DMS114 treated with DMSO at 0.1 percent for 48 hours (cell line): ENCODE measurements around the gene CSNK1G2.
A peak's percentile ranks its signal among the peaks of the same experiment; 100 is the strongest.

Source experiments
- DNase-seq: peaks from one replicate; lab custom pipeline; 2025; ENCODE audit not compliant: unreplicated experiment; lab: John Stamatoyannopoulos, UW

CSNK1G2 gene

DNA sequence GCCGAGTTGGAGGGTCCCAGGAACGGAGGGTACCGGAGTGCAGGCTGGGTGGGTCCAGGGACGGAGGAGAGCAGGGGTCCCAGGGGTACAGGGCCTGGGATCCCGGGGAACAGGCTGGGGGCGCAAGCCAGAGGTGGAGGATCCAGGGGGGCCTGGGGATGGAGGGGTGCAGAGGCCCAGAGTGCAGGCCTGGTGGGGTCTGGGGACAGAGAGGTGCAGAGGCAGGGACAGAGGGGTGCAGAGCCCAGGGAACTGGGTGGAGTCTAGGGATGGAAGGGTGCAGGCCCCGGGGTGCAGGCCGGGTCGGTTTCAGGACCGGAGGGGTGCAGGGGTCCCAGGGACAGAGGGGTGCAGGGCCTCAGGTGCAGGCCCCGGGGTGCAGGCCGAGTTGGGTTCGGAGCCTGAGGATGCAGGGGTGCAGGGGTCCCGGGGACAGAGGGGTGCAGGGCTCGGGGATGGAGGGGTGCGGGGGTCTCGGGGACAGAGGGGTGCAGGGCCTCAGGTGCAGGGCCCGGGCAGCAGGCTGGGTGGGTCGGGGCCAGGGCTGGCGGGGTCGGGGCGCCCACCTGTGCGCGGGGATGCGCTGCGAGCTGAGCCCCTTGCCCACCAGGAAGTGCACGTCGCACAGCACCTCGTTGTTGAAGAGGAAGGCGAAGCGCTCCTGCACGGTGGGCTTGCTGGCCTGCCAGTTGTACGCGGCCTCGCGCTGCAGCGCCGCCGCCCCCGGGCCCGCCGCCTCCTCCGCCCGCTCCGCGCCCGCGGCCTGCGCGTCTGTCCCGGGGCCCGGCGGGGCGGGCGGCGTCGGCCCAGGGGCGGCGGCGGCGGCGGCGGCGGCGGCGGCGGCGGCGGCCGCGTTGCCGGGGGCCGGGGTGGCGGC is 74.0 kb downstream of the CSNK1G2 start:
- DNase-seq, result no peak

DNA sequence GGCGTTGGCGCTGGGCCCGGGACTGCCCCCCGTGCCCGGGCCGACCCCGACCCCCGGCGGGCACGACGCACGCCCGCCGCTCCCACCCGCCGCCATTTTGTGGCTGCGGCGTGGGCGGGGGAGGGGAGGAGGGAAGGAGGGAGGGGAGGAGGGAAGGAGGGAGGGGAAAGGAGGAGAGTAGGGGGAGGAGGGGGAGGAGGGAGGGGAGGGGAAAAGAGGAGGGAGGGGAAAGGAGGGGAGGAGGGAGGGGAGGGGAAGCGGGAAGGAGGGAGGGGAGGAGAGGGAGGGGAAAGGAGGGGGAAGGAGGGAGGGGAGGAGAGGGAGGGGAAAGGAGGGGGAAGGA is 74.6 kb downstream of the CSNK1G2 start, which contains the start of gene BTBD2:
BTBD2 (minus strand) TSS at position 107 of the 343 bp plus-strand sequence; CDS start at position 96, 11 bp downstream.
- no peak for DNase-seq

DNA sequence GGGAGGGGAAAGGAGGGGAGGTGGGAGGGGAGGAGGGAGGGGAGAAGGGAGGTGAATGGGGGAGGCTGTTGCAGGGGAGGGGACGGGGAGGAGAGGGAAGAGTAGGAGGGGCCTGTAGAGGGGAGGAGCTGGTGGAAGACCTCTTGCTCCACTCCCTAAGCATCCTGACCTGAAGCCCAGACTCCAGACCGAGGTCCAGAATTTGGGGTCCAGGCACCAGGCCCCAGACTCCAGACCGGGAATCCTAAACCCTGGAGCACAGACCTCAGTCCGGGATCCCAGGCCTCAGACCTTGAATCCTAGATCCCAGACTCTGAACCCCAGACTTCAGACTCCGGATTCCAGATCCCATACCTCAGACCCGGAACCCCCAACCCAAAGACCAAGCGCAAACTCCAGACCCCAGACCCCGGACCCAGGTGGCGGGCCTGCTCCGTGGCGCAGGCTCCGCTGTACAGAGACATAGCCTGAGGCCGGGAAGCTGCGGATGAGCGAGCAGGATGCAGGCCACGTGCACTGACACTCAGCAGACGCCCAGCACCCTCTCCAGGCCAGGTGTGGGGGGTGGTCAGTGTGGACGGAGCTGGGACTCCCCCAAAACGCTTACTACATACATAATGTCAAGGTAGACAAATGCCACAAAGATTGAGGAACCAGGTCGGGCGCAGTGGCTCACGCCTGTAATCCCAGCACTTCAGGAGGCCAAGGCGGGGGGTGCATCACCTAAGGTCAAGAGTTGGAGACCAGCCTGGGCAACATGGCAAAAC is 75.3 kb downstream of the CSNK1G2 start:
- DNase-seq, result peak; percentile 36

DNA sequence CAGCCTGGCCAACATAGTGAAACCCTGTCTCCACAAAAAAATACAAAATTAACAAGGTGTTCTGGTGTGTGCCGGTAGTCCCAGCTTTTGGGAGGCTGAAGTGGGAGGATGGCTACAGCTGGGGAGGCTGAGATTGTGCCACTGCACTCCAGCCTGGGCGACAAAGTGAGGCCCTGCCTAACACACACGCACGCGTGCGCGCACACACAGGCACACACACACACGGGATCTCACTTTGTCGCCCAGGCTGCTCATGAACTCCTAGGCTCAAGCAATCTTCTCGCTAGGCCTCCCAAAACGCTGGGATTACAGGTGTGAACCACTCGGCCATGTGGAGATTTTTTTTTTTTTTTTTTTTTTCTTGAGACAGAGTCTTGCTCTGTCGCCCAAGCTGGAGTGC is 77.8 kb downstream of the CSNK1G2 start:
- no peak for DNase-seq

DNA sequence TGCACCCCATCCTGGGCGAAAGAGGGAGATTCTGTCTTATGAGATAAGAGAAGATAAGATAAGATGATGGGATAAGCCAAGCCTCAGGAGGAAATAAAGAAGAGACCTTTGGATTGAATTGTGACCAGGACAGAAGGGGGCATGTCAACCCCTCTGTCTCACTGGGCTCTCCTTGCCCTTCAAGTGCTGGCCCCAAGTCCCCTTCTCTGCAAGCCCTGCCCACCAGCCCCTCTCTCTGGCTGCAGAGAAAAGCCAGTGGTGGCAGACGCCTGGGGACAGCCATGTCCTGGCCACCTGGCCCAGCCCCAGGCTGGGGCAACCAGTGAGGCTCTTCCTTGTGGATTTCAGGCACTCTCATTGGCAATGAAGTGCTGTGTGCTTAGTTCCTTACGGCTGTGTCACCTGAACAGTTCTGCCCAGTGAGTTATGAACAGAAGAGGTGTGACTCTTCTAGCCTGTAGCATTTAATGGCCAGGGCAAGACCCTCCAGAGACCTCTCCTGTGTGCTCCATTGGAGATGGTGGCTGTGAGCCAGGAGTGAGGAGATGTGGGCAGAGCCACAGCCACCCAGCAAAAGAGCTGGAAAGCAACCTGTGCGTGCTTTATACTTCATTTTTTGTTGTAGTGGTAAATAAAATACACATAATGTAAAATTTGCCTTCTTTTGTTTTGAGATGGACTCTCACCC is 80.6 kb downstream of the CSNK1G2 start:
- no peak for DNase-seq

DNA sequence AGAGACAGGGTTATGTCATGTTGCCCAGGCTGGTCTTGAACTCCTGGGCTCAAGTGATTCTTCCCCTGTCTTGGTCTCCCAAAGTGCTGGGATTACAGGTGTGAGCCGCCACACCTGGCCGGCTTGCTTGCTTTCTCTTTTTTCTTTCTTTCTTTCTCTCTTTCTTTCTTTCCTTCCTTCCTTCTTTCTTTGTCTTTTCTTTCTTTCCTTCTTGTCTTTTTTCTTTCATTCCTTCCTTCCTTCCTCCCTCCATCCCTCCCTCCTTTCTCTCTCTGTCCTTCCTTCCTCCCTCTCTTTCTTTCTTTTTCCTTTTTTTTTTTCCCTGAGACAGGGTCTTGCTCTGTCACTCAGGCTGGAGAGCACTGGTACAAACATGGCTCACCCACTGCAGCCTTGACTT is 81.3 kb downstream of the CSNK1G2 start:
- DNase-seq, result no peak

DNA sequence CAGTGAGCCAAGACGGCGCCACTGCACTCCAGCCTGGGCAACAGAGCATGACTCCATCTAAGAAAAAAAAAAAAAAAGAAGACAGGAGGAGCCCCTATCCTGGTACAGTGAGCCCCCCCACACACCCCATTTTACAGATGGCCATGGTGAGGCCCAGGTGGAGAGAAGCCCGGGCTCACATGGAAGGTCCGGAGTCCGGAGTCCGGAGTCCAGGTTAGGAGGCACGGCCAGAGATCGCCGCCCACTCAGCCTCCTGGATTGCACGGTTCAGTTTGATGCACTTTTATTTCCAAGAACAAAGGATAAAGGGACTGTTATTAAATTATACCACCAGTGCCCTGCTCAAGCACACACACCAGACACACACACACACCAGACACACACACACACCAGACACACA is 85.8 kb downstream of the CSNK1G2 start:
- no peak for DNase-seq

DNA sequence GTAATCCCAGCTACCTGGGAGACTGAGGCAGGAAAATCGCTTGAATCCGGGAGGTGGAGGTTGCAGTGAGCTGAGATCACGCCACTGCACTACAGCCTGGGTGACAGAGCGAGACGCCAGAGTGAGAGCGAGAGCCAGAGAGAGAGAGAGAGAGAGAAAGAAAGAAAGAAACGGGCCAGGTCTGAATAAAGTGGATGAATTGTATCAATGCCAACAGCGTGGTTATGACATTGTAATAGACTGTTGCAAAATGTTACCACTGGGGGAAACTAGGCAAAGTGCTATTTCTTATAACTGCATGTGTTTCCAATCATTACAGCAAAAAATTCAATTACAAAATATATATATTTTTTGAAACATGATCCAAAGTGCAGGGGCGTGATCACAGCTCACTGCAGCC is 86.4 kb downstream of the CSNK1G2 start:
- DNase-seq, result no peak
